ENCODE measurements around the gene ATP8B4.

ATP8B4 gene

DNA sequence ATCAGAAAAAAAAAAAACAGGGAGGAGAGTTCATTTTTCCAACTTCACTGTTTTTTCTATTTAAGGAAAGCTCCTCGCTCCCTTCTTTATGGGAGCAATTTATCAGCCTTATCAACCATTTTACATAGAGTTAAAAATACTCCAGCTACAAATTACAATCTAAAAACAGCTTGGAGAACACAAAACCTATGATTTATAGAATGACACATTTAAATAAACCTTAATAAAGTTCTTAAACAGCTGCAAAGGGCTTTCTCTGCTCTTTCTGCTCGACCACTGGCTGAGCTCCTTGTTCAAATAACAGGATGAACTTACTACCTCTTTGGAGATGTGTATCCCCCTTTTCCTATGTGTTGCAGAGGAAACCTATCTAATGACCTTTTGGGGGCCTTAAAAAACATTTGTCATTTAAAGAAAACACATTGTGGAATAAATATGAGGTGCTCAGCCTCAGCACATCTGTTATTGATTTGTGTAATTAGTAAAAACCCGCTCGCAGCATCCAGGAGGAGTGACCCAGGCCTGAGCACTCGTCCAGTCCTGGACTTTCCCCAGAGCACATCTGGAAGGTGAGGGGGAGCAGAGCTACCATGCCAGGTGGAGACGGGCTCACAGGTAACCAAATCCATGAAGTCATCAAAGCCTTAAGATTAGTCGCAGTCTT is 231.2 kb downstream of the ATP8B4 start:
- DNase-seq, result no peak

DNA sequence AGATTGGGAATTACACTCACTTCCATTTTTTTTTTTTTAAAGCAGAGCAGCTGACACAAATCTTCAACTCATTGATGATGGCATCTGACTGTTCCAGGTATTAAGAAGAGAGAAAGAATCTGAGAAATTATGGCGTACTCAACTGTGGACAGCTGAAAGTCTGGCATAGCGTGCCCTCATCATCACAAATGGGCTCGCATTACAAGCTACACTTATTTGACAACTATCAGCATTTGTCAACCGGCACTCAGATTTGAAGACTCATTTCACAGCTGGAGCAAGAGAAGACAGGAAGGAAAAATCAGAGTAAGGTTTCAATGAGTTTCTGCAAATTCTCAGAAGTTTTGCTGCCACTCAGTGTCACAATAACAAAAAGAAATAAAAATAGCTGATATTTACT is 235.9 kb downstream of the ATP8B4 start:
- no peak for DNase-seq

DNA sequence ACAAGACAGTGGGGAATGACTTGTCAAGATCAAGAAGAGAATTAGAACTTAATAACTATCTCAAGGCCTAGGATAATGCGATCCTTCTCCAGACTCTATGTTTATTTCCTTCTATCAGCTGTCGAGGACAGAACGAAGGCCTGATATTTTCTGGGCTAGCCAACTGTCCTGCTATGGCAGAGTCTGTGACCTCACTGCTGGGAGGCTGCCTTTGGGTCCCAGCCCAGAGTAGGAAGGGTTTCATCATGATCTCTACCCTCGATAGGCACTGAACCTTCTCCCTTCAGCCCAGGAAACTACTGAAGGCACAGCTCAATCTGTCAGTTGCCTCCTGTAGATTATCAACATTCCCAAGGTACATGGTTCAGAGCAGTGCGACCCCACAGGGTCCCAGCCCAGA is 237.2 kb downstream of the ATP8B4 start:
- no peak for DNase-seq

DNA sequence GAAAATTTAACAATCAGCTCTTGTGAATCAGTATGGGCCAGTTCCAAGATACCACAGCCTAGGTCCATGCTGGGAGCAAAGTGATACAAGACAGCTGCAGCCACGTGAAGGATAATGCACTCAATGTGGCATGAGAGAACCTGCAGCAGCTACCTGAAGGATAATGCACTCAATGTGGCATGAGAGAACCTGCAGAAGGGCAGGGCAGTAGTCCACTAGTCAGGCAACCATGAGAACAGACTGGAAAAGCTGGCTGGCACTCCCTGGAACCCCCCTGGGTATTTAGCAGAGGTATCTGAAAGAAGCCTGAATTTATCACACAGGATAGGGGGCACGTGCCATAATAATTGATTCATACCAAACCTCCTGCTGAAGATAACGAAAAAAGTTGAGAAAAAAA is 237.6 kb downstream of the ATP8B4 start:
- DNase-seq, result no peak

DNA sequence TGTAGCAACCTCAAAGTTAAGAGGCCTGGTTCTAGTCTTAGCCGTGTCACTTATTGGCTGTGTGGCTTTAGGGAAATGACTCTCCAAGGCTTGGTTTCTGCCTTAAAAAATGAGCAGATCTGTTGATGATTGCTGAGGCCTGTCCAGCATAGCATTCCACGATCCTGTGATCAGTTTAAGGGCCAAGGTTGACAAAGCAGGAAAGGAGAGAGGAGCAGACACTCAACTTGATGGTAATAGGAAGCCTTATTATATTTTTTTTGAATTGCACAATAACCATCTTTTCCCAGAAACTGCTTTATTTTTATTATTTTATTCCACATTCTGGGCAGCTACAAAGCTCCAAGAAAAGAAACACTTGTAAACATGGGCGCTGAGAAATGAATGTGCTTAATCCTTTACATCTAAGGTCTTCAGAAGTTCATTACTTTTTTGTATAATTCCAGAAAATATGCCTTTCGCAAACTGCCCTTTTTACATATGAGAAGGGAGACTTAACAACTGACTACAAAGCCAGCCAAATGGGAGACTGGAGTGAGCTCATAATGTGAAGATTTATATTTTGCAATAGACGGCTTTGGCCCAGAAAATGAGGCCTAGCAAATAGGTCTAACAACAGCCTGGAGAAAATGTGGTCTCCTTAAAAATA is 241.0 kb downstream of the ATP8B4 start:
- no peak for DNase-seq

DNA sequence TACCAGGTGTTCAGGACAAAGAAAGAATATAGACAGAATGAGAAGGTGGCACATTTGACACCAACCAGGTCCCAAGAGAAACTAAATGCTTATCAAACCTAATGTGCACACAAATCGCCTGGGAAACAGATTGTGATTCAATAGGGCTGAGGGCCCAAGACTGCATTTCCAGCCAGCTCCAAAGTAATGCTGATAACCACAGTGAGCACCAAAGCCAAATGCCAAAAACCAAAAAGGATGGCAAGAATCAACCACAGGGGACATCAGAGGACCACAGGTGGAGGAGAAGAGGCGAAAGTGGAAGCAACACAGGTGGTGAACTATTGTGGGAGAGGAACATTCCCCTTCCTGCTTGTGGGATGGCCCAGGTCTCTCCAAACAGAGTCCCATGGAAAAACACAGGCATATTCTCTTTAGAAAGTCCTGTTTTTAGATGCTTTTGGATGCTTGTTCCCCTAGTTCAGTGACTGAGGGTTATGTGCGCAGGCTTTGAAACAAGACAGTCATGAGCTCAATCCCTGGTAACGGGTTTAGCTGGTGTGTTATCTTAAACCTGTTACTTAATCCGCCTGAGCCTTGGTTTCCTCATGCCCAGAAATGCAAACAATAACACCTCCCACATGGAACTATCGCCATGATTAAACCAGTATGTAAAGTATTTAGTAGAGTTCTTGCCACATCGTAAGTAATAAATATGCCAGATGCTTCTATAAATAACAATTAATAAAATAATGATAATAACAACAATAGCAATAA is 241.7 kb downstream of the ATP8B4 start:
- no peak for DNase-seq

DNA sequence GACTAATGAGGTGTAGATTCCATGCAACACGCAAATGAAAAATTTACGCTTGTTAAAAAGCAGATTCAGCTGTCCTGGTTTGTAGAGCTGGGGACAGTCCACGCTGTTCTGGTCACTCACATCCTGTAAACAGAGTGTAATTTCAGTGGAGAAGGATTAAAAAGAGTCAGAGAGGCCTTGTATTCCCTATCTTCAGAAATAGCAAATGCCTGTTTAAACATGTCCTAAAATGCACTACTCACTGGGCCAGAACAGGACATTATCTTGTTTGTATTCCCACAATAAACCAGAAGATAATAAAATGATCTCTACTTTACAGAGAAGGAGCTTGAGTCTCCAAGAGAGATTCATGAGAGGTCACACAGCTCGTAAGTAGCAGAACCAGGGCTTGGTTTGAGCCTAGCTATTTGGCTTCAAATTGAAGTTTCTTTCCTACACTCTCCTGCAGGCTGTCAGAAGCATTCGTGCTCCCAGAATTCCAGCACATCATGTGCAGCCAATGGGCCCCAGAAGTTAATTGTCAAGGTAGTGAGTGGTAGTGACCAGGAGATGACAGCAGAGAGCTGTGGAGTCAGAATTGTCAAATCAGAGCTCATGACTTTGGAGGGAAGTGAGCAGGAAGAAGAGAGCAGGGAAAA is 242.5 kb downstream of the ATP8B4 start:
- no peak for DNase-seq

DNA sequence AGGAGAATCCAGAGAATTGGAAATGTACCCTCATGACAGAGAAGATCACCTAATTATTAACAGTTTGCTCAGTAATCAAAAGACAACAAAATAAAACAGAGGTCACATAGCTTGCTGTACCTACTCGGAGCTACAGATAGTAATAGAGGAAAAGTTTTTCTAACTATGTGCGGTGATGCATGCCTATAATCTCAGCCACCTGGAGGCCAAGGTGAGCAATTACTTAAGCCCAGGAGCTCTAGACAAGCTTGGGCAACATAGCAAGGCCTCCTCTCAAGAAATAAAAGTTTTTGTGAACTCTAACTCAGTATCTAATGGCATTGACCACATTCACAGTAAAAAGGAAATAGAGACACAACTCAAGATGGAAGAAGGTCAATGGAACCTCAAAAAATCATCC is 243.6 kb downstream of the ATP8B4 start:
- no peak for DNase-seq

DNA sequence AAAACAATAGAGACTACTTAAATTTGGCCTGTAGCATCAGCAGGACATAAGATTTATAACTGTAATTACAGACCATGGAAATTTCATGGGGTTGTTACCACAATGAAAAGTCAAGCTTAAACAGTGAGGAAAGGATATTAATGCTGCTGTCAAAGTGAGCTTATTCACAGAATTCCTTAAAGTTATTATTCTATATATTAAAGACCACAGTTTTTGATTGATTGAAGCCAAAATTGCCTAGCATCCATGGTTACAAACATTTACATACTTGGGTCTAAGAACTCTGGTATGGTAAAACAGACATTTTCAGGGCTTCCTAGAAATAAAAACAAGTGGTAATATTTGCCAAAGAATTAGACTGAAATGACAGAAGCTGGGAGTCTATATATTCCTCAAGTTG is 248.6 kb downstream of the ATP8B4 start:
- DNase-seq, result no peak

DNA sequence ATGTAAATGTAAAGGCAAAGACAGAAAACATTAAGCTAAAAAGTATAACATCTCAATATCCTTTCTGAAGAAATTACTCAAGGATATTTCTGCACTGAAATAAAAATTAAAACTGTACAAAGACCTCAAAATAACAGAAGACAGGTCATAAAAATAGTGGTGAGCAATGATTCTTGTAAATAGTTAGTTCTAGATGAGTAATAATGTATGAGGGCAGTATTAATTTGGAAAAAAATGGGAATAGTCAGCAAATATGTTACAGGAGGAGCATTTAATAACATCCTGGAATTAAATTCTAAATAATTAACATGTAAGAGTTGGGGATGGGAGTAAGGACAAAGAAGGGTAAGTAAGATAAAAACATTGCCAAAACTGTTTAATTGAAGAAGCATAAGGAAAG is 250.7 kb downstream of the ATP8B4 start:
- no peak for DNase-seq

DNA sequence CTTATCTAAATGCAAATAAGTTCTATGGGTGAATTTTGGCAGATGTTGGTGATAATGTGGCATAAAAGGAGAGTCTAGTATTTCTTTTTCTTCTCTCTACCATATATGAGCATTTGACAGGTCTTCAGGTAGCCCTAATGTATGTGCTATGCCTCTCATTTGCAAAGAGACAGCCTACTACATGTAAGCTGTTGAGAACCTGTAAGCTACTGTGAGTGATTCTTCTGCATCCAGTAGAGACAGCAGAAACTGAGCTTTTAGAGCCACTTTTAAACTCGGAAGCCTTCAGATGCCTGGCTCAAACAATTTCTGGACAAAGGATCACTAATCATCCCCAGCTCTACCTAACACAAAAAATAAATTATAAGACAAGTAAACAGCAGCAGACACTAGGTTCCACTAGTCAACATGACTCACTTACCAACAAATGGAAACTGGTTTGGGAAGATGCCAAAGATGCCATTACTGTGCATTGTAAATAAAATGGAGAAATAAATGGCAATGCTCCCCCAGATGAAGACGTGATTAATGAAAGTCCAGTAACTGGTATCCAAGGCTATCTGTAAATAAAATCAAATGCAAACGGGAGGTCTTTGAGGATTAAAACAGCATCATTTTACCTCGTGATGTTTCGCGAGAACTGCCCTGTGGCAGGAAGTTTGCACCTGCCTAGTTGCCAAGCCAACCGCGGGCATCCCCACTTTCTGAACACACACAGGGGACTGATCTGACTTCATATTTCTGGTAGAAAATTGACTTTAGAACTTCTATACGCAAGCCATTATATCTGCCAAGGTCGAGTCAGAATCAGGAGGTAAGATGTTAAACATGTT is 252.9 kb downstream of the ATP8B4 start:
- no peak for DNase-seq

DNA sequence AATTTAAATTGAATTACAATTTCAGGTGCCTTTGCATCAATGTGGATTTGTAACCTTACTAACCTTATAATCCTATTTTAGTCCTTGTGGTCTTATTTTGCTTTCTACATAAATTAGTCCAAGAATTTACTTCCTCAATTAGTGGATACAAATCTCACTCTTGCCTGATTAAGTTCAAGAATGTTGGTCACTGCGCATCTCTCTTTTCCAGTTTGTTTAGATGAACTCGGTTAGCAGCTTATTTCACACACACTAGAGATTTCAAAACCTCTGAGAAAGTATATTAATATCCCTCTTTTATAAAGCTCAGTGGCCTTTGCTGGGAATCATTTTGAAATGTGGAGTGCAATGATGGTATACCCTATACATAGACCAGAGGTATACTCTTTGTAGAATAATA is 254.8 kb downstream of the ATP8B4 start:
- DNase-seq, result no peak

DNA sequence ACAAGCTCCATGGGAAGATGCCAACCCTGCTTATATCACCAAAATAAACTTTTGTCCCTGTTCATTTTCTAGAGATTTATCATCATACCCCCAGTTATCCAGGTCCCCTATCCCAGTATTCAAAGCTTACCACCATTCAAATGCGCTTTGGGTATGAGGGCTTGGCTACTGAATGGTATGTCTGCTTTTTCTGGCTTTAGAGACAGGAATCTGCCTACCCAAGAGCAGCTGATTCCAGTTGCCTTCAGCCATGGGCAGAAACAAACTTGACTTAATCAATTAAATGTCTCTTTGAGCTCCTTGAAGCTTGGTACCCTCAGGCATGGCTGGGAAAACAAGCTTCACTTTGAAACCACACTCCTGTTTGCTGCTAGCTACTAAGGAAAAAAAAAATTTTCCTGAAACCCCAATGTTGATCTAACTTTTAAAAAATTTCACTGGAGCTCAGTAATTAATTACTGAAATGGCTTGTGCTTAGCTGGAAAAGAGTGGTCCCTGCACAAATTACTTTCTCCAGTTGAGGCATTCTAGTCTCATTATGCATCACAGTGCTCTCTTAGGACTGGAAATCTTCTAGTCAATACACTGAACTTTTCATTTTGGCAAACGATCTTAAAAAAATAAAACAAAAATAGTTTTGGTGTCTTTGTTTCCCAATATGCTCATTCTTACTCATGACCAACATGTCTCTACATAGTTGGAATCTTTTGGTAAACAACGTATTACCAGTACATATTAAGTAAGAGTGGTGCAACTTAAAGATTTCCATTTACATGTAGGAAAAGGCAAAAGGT is 255.4 kb downstream of the ATP8B4 start:
- no peak for DNase-seq

DNA sequence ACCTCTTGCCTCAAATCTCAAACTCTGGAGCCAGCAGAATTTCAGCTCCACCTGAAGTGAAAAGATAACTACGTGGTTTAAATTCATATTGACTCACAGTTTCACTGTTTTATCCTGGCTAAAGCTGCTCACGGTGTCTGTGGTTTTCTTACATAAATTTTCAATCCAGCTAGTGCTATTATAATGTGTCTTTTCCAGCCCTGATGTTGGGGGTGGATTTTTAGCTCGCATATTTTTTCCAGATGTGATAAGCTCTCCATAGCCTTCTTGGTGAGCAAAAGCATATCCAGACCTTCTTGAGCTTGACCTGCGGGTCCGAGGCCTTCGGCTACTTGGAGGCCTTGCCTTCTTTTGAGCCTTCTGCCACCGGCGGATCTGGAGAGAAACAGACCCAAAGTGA is 258.9 kb downstream of the ATP8B4 start:
- no peak for DNase-seq

DNA sequence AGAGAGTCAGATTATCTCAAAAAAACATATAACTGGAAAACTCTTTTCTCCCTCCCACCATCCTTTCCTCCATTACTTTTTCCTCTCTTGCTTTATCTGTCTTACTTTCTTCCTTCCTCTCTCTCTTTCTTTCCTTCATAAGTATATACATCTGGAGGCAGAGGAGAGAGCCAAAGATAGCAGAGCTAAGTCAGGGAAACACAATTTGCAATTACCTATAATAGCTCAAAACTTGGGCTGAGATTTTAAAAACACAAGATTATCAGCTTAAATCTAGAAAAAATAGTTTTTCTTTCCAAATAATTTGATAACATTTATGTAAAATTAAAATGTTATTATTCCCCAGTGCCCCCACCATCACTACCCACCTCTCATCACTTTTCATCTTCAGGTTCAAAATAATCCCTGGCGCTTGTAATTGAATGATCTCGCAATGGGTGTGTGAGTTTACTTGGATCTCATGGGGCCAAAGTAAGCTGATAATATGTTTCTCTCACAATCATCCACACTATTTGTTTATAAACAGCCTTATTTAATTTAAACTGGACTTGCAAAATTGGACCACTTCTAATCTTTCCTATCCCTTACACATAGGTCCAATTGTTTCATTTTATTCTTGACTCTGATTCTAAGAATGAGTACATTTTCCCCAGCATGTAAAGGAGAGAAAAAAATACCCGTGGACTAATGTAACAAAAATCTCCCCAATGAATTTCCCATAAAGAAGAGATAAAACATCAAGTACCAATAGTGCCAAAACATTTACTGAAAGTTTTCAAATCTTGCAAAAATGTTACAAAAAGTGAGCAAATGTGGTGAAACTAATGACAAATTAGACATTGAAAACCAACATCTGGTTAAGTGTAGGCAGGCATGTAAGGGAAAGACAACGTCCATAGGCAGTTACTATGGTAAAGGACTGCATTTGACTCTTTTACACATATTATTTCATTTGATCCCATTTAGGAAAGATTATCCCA is 261.2 kb downstream of the ATP8B4 start:
- no peak for DNase-seq

DNA sequence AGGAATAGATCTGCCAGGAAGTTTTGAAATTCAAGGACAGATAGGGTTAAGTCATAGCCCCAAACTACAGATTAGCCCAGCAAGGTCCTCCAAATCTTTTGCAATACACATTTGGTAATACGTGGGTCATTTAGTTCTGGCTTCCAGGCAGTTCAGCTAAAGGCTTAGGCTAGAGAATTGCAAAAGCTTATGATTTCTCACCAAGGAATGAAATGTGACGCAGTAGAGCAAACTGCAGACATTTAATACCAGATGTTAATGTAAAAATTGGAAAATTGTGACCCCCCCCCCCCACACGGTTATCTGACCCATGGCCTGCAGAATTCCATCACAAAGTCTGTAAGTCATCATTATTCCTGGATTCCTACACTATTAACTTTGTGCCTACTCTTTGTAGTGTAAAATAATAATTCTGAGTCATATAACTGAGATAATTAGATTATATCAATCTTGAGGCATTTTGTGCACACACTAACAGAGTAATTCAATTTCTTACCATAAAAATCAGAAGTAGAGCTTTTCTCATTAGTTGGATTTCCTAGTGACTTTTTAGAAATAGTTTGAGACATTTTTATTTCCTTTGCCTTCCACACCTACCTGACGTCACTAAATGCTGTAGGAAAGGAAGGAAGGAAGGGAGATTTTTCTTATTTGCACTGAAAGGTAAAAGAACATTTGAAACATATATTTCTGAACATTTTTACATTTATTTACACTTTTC is 263.0 kb downstream of the ATP8B4 start:
- DNase-seq, result no peak

DNA sequence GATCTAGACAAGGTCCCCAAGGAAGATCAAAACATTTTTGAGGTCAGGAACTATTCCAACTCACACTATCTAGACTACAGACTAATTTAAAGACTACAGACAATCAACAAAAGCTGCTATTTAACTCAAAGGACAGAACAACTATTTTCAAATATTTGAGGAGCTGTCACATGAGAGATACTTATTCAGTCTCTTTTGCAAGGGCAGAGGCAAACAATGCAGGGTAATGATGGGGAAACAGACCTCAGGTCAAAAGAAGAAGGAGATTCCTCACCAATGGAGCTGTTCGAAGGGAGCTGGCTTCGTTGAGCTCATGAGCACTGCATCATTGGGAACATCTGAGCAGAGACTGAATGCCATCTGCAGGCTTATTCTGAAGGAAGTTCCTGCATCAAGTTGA is 266.3 kb downstream of the ATP8B4 start:
- DNase-seq, result no peak

DNA sequence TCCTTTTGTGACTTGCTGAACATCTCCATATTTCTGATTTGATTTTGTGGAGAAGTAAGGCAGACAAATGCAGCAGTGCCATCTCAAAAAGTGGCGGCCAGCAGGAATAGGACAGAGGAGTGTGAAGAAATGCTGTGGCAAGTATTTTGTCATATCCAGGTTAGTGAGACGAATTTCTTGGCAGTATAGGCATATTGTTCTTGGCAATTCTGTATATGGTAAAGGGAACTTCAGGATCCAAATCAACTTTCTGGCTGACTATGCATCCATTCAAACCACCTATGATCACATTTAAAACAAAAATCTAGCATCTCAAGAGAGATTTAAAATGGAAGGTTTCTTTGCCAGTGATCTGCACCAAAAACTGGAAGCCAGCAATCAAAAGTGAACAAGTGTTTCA is 270.2 kb downstream of the ATP8B4 start:
- DNase-seq, result no peak

DNA sequence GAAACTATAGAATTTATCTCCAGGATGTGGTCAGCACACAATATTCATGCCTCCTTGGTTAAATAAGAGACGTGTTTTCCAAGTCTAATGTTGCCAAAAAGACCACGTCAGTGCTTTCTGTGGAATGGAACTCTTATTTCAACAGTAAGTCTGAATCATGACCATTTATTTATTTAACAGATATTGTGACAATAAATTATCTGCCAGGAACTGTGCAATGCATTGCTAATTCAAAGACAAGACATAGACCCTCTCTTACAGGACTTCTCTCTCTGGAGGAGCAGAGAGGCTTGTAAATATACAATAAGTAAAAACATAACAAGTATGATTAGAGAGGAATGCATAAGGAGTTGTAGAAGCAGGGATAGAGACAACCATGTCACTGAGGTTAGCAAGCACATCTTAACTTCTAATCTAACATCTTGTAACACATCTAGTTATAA is 270.7 kb downstream of the ATP8B4 start:
- no peak for DNase-seq
